DOHH2 (cell line): ENCODE measurements around the gene INPP5F.
A peak's percentile ranks its signal among the peaks of the same experiment; 100 is the strongest.

Source experiments
- H3F3A ChIP-seq: fragments of 200-600 bp; sonication (generic), shearing (Covaris generic); 2 replicates; pipeline ENCODE4 v1.6.0; 2016; ENCODE audit warnings: antibody characterized with exemption, mild to moderate bottlenecking; ENCODE audit not compliant: control insufficient read depth, insufficient read depth
- H3K27ac ChIP-seq: fragments of 200-600 bp; sonication (generic); 2 replicates; pipeline ENCODE4 v1.5.1; 2014; ENCODE audit warnings: low read depth, mild to moderate bottlenecking, low read length, moderate library complexity
- H3K27me3 ChIP-seq: fragments of 200-600 bp; sonication (generic); 2 replicates; pipeline ENCODE4 v1.6.1; 2014; ENCODE audit warnings: mild to moderate bottlenecking, low read length, mixed read lengths; ENCODE audit not compliant: control insufficient read depth
- H3K36me3 ChIP-seq: fragments of 200-600 bp; sonication (generic); 2 replicates; pipeline ENCODE4 v1.6.1; 2014; ENCODE audit warnings: mild to moderate bottlenecking, low read length, moderate library complexity, mixed read lengths; ENCODE audit not compliant: control insufficient read depth
- H3K4me1 ChIP-seq: fragments of 200-600 bp; sonication (generic); 2 replicates; pipeline ENCODE4 v1.6.1; 2014; ENCODE audit warnings: mild to moderate bottlenecking, low read length, mixed read lengths; ENCODE audit not compliant: control insufficient read depth
- H3K4me2 ChIP-seq: fragments of 200-600 bp; sonication (generic); 2 replicates; pipeline ENCODE4 v1.6.0; 2014; ENCODE audit warnings: mild to moderate bottlenecking, low read length, moderate library complexity
- H3K4me3 ChIP-seq: fragments of 200-600 bp; sonication (generic); 2 replicates; pipeline ENCODE4 v1.5.1; 2014; ENCODE audit warnings: mild to moderate bottlenecking, low read length, mixed read lengths
- H3K79me2 ChIP-seq: fragments of 200-600 bp; sonication (generic); 2 replicates; pipeline ENCODE4 v1.6.1; 2014; ENCODE audit warnings: mild to moderate bottlenecking, low read length, mixed read lengths; ENCODE audit not compliant: control insufficient read depth
- H3K9me2 ChIP-seq: fragments of 200-600 bp; sonication (generic); replicated peaks from 2 replicates; pipeline ENCODE4 v1.6.1; 2014; ENCODE audit warnings: mild to moderate bottlenecking, low read length, mixed read lengths; ENCODE audit not compliant: control insufficient read depth
- H3K9me3 ChIP-seq: fragments of 200-600 bp; sonication (generic); 2 replicates; pipeline ENCODE4 v1.6.1; 2014; ENCODE audit warnings: antibody characterized with exemption, low read length, mixed read lengths; ENCODE audit not compliant: control insufficient read depth, insufficient read depth
- H4K20me1 ChIP-seq: fragments of 200-600 bp; sonication (generic); 2 replicates; pipeline ENCODE4 v1.6.0; 2014; ENCODE audit warnings: low read depth, mild to moderate bottlenecking, antibody characterized with exemption, low read length, moderate library complexity; ENCODE audit not compliant: control insufficient read depth, insufficient read depth
- CTCF ChIP-seq: fragments of 200-600 bp; sonication (generic); IDR thresholded peaks from one replicate; pipeline ENCODE4 v1.5.1; 2014; ENCODE audit warnings: antibody characterized with exemption, mild to moderate bottlenecking, low read depth, low read length; ENCODE audit not compliant: poor library complexity, severe bottlenecking
- EZH2phosphoT487 ChIP-seq: fragments of 200-600 bp; sonication (generic); IDR thresholded peaks from 2 replicates; pipeline ENCODE4 v1.6.1; 2017; ENCODE audit warnings: borderline replicate concordance, mild to moderate bottlenecking, antibody characterized with exemption, low read length, moderate library complexity, mixed read lengths

INPP5F gene

GRCh38 chr10:119859420-119860258 is 133.8 kb downstream of the INPP5F start:
- Histone ChIP-seq H3K4me2 (peak overlapping the region; percentile 34), H3K36me3 (peaks cover 62% of the 10 kb centered on the region), H3K4me1 (peaks cover 57% of the 10 kb centered on the region), H3K9me3 (no peaks in the 10 kb centered on the region), H3K79me2 (peaks cover 79% of the 10 kb centered on the region), H3K9me2 (no peaks in the 10 kb centered on the region), H4K20me1 (peaks cover 45% of the 10 kb centered on the region), H3K27ac (peak overlapping the region; percentile 8), H3K4me3 (no peak overlapping the region), H3K27me3 (no peaks in the 10 kb centered on the region), H3F3A (peaks cover 34% of the 10 kb centered on the region)
- TF ChIP-seq CTCF (peak; percentile 66), EZH2phosphoT487 (no peak)

GRCh38 chr10:119860866-119861607 is 135.2 kb downstream of the INPP5F start:
- peaks cover 64% of the 10 kb centered on the region for H3K36me3 ChIP-seq
- H3F3A ChIP-seq: peaks cover 41% of the 10 kb centered on the region
- no peaks in the 10 kb centered on the region for H3K9me3 ChIP-seq
- no peak overlapping the region for H3K4me3 ChIP-seq
- H3K4me1 ChIP-seq: peaks cover 71% of the 10 kb centered on the region
- H4K20me1 ChIP-seq: peaks cover 50% of the 10 kb centered on the region
- peaks cover 91% of the 10 kb centered on the region for H3K79me2 ChIP-seq
- no peaks in the 10 kb centered on the region for H3K27me3 ChIP-seq
- peak overlapping the region; percentile 8; the same call in 1 of the 2 replicates for H3K27ac ChIP-seq
- no peaks in the 10 kb centered on the region for H3K9me2 ChIP-seq
- H3K4me2 ChIP-seq: peak overlapping the region; percentile 34
- TF ChIP-seq CTCF (no peak), EZH2phosphoT487 (no peak)

DNA sequence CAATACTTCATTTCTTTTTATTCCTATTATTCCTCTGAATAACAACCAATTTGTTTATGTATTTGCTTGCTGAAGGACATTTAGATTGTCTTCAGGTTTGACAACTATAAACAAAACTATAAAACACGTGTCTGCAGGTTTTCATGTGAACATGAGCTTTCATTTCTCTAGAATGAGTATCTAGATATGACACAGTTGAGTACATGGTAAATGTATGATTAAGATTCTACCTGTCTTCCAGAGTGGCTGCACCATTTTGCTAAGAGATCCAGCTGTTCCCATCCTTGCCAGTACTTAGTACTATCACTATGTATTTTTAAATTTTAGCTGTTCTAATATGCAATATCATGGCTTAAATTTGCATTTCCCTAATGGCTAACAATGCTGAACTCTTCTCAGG is 136.7 kb downstream of the INPP5F start:
- Histone ChIP-seq H4K20me1 (peaks cover 54% of the 10 kb centered on the region), H3K27me3 (no peaks in the 10 kb centered on the region), H3K27ac (no peak overlapping the region), H3K4me1 (peaks cover 79% of the 10 kb centered on the region), H3K4me3 (no peak overlapping the region), H3K4me2 (0 out of 2 replicates have a peak overlapping the region, but pooled peaks have one; percentile 2), H3K9me2 (no peaks in the 10 kb centered on the region), H3K9me3 (no peaks in the 10 kb centered on the region), H3K36me3 (peaks cover 53% of the 10 kb centered on the region), H3F3A (peaks cover 41% of the 10 kb centered on the region), H3K79me2 (peaks cover 100% of the 10 kb centered on the region)
- TF ChIP-seq EZH2phosphoT487 (no peak), CTCF (no peak)
